HG03571 (cell line): ENCODE results near the gene TMEM232.
A peak's percentile ranks its signal among the peaks of the same experiment; 100 is the strongest.

Experiments
- ATAC-seq: cut with Tn5 transposase; IDR thresholded peaks from one replicate; pipeline ENCODE4 v1.9.1; 2021; ENCODE audit not compliant: unreplicated experiment

Gene TMEM232

DNA sequence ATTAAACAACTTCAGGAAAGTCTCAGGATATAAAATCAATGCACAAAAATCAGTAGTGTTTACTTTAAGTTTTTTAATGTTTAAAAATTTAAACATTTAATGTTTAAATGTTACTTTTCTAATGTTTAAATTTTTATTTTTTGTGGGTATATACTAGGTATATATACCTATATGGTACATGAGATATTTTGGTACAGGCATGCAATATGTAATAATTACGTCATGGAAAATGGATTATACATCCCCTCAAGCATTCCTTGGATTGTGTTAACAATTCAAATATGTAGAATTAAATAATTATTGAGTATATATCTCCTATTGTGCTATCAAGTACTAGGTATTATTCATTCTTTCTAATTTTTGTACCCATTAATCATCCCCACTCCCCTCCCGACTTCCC, 291.3 kb downstream of the TMEM232 start:
- no peak for ATAC-seq

- no peak for ATAC-seq
These were observed 294.9 kb downstream of the TMEM232 start for GRCh38 chr5:110431603-110432002.

- ATAC-seq = no peak
These were observed 312.1 kb downstream of the TMEM232 start for GRCh38 chr5:110414360-110414759.

DNA sequence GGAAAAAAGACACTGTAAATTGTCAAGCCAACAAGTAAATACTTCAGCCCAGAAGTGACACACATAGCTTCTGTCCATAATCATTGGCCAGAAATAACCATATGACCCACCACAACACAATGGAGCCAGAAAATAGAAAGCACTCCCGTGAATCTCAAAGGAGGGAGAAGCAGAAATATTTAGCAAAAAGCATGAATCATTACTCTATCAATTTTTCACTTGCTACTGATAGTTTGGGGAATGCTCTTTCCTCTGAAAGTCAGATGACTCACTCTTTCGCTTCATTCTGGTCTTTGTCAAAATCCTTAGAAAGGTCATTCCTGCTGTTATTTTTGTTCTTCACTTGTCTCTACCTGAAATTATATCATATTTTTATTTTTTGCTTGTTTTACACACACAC, 312.6 kb downstream of the TMEM232 start:
- no peak for ATAC-seq

DNA sequence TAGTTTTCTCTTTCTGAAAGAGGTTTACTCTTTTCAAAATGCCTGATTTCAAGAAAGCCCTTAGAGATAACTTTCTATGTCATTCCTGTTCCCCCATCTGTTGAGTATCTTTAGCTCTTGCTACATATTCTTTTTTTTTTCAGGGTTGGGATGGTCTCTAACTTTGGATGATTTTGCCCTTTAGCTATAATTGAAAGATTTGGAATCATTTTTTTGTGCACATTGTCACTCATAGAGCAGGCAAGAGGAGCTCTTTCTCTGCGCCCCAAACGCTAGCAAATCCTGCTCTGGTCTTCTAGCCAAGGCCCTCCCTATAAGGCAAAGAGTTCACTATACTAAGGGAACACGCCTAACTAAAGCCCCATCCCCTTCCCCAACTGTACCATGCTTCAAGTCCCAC, 316.9 kb downstream of the TMEM232 start:
- ATAC-seq = no peak

- no peak for ATAC-seq
These were observed 323.9 kb downstream of the TMEM232 start for GRCh38 chr5:110402562-110402961.

GRCh38 chr5:110401881-110402280, 324.6 kb downstream of the TMEM232 start:
- ATAC-seq = no peak

GRCh38 chr5:110398951-110399350, 327.5 kb downstream of the TMEM232 start:
- no peak for ATAC-seq

DNA sequence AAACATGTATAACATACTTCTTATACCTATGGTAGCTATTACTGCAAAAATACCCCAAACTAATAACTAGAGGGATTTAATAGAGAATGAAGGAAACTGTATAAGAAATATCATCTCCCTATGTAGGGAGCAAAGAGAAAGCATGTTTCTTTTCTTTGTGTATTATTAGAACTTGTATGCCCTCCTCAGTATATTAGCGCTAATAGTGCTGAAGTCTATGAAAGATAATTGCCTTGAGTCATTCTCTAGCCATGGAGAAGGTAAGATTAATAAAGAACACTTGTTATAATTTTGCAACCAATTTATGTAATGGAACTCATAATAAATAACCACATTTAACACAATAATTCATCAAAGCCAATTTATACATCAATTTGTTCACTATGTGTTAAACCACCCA, 329.2 kb downstream of the TMEM232 start:
- ATAC-seq = no peak

GRCh38 chr5:110386782-110387181, 339.7 kb downstream of the TMEM232 start:
- no peak for ATAC-seq

DNA sequence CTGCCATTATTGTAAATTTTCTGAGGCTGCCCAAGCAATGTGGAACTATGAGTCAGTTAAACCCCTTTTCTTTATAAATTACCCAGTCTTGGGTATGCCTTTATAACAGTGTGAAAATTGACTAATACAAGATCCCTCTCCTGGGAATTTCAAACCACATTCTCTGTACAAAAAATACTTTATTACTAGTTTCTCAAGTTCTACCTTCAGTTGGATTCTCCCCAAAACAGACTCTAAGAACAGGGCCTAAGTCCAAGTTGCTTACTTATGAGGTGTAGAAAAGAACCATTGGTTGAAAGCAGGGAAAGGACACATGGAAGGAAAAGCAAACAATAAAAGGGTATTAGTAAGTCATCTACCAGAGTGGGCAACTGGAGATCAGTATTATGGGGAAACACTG, 343.2 kb downstream of the TMEM232 start:
- ATAC-seq = no peak

DNA sequence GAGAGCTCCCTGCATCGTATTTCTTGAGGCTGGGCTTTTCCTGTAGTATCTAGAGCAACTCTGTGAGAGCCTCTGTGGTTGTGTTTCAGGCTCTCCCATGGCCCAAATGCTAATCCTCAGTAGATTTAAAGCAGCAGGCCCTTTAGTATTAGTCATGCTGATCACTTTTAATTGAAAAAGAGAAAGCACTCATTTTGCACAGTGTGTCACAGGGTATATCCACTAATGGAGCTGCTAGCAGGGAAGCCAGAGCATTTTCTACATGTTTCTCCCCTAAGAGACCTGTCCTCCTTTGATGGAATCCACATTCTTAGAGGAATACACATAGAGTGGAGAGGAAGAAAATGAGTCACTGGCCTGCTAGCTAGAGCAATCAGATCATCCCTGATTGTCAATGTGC, 348.5 kb downstream of the TMEM232 start:
- ATAC-seq = no peak

GRCh38 chr5:110377361-110377760, 349.1 kb downstream of the TMEM232 start:
- ATAC-seq = no peak

DNA sequence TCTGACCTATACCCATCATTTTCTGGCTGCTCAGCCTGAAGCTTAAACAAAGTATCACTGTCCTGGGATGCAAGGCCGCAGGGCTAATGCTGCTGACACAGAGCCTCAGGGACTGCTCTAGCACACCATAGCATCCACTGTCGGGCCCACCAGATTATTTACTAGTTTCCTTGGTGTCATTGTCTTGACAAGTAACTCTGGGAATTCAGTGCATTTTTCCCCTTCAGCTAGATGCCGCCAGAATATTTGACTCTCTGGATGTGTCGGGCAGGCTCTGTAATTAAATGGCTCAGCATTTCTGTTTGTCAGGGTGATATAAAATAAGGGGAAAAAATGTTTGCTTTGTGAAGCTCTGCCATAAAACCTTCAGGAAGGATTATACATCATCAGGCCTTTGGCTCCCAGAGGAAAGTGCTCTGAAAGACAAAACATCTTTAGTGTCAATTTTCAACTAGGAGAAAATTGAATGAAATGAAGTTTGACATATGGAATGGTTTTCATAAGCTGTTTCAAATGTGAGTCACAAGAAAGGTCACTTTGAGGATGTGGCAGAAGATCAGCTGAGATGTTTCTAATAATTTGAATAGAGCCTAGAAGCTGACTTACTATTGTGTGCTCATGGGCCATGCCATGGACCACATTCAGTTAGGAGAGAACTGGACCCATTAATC, 350.1 kb downstream of the TMEM232 start:
- no peak for ATAC-seq

GRCh38 chr5:110371725-110372041, 354.8 kb downstream of the TMEM232 start:
- ATAC-seq = peak; percentile 90

- ATAC-seq = peak; percentile 55
These were observed 355.3 kb downstream of the TMEM232 start for GRCh38 chr5:110371011-110371724.
